T-helper 1 cell treated with Interleukin-12 subunit alpha and Interleukin-12 subunit beta and Interleukin-4 antibody, amounts not matched to agents 30 ng/mL and 1 ng/mL, for 36 hours (primary cell): ENCODE measurements around the gene SCAMP3. TPM values are rescaled to one million over a fixed set of nuclear protein-coding genes. Genes with fewer than 3 reads are reported as not detected.
"Not testable (repeated sequence)": the region's sequence is repeated elsewhere in the genome, so short reads cannot be mapped to it uniquely, and the experiment has no call there.

Source experiments
- intact Hi-C: fragments of 100-400 bp; cut with micrococcal nuclease; formaldehyde crosslinking; loops from one replicate; pipeline ENCODE4 v1.15.1; 2024
- total RNA-seq: library from RNA; stranded (reverse); gene quantifications from 2 replicates; pipeline ENCODE4 v1.2.3, GENCODE V29; 2022

Gene SCAMP3
- total RNA-seq, 1 donor from 2014 or later = 165 TPM

DNA sequence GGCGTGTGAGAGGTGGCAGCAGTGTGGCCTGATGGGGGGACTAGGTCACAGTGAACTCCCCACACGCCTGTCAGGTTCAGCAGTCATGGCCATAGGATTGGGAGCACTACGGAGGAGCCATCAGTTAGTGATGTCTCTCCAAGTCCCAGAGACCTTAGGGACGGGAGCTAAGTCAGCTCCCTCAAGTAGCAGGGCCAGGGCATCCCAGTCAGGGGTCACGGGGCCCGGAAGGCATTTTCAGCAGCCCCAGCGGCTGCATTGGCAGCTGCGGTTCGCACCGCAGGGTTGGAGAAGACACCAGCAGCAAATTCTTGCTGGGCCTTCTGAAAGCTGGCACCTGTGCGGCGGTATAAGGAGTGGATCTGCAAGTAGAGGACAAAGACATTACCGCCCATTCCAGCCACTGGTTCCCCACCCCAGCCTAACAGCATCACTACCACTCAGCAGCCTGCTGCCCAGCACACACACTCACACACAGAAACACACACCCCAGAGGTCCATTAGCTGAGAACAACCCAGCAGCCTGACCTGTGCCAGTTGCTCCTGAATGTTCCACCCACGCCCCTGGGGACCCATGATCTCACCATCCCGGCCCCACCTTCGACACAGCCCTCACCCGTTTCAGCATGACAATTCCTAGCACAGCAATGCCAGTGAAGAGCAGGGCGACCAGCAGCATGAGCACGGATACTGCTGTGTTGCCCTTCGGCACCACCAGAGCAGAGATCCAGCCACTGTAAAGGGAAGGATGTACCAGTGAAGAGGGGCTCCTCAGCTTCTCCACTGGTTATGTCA, 5.9 kb downstream of the SCAMP3 start:
- intact Hi-C loops = no loop called here

- intact Hi-C loops = loop anchor here (1.0 to 2.0 kb wide), 5 partner anchors 14 to 765 kb away; partner anchors contain the start of genes CLK2 and SSR2
These were observed 6.7 kb downstream of the SCAMP3 start, which contains the start of gene ENTREP3 for GRCh38 chr1:155255243-155256007. TSS of gene ENTREP3 (minus strand) at chr1:155255483. CDS start at chr1:155254877, 606 bp downstream.

DNA sequence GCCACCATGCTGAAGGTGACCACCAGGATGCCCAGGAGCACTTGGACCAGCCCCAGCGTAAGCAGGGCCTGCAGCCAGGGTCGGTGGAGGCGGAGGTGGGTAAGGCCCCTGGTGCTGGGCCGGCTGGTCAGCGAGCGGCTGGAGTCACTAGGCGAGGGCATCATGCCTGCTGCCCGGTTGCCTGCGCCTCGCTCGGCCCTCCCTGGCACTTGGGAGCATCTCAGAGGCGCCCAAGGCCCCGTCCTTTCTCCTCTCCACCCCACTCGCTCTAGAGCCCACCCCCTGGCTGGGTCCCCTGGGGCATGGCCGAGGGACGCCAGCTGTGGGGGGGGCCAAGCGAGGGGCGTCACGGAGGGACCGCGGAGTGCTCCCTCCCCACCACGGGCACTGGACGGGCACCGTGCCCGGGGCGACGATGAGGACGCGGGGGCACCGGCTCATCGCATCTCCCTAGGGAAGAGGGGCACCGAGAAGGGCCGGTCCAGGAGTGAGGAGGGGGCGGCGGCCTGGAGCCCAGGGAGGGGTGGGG, 7.4 kb downstream of the SCAMP3 start:
- intact Hi-C loops = loop anchor here (1.0 to 2.0 kb wide), 5 partner anchors 13 to 766 kb away; partner anchors contain the start of genes CLK2 and SSR2

- intact Hi-C loops = loop anchor here (2.0 kb wide), 1 partner anchor 767 kb away; the partner anchor contains the start of gene SSR2
These were observed 7.9 kb downstream of the SCAMP3 start for GRCh38 chr1:155254228-155254713.

DNA sequence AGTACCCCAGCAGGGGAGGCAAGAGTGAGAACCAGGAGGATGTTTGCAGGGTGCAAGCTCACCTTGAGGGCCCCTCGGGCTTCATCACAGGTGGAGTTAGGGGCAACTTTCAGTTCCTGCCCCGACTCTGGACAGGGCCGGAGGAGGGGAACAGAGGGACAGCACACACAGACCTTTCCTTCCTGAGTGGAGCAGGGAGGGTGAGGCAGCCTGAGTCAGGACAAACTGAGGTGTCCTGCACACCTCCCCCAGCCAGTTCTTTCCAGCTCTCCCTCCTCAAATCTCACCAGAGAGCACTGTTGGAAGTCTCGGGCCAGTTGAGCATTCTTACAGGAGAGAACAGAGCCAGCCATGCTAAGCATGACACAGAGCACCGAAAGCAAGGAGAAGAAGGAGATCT, 8.4 kb downstream of the SCAMP3 start:
- intact Hi-C loops = loop anchor here (2.0 kb wide), 1 partner anchor 767 kb away; the partner anchor contains the start of gene SSR2

- intact Hi-C loops = no loop called here
These were observed 9.0 kb downstream of the SCAMP3 start for GRCh38 chr1:155253208-155253607.

- intact Hi-C loops = no loop called here
These were observed 10.6 kb downstream of the SCAMP3 start for GRCh38 chr1:155251566-155251965.

GRCh38 chr1:155250633-155251449, 11.3 kb downstream of the SCAMP3 start:
- intact Hi-C loops = loop anchor here (1.0 kb wide), 5 partner anchors 57 to 494 kb away; partner anchors contain the start of gene FDPS

GRCh38 chr1:155250246-155250632, 11.9 kb downstream of the SCAMP3 start:
- intact Hi-C loops = loop anchor here (1.0 kb wide), 5 partner anchors 58 to 495 kb away; partner anchors contain the start of gene FDPS

GRCh38 chr1:155247667-155248553, 14.2 kb downstream of the SCAMP3 start:
- intact Hi-C loops = no loop called here

DNA sequence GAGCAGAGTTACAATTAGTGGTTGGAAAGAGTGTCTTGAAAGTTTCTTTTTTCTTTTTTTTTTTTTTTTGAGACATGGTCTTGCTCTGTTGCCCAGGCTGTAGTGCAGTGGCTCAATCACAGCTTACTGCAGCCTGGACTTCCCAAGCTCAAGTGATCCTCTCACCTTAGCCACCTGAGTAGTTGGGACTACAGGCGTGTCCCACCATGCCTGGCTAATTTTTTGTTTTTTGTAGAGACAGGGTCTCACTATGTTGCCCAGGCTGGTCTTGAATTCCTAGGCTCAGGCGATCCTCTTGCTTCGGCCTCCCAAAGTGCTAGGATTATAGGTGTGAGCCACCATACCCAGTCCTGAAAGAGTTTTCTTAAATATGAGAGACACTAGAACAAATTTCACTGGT, 15.4 kb downstream of the SCAMP3 start:
- intact Hi-C loops = not testable (repeated sequence)

GRCh38 chr1:155245163-155245524, 17.0 kb downstream of the SCAMP3 start:
- intact Hi-C loops = no loop called here

GRCh38 chr1:155244368-155245162, 17.6 kb downstream of the SCAMP3 start:
- intact Hi-C loops = loop anchor here (1.0 to 5.0 kb wide), 6 partner anchors 18 to 808 kb away; partner anchors contain the start of genes CLK2, LAMTOR2, SCAMP3 and UBQLN4

DNA sequence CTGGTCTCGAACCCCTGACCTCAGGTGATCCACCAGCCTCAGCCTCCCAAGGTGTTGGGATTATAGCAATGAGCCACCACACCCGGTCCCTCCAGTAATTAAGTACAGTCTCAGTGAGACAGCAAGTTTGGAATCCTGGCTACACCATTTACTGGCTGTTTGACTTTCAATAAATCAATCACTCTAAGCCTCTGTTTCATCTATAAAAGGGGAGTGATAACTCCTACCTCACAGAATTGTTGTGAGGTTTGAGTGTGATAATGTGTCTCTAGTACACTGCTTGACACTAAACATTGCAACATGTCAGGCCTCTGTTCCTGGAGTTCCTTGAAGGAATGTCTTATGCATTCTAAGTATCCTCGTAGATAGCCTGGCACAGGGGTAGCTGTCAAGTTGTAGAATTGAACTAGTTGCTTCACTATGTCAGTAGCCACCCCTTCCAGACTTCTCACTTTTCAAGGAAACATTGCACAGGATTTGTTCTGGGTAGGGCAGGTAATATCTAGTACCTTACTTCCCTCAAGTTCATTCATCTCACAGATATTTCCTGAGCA, 19.3 kb downstream of the SCAMP3 start:
- intact Hi-C loops = loop anchor here (5.0 kb wide), 1 partner anchor 809 kb away; the partner anchor contains the start of genes LAMTOR2 and UBQLN4

- intact Hi-C loops = loop anchor here (1.0 to 5.0 kb wide), 5 partner anchors 13 to 810 kb away; partner anchors contain the start of genes ENTREP3, LAMTOR2 and UBQLN4
These were observed 20.3 kb downstream of the SCAMP3 start for GRCh38 chr1:155241841-155242264.

GRCh38 chr1:155241069-155241679, 21.0 kb downstream of the SCAMP3 start:
- intact Hi-C loops = loop anchor here (1.0 to 5.0 kb wide), 5 partner anchors 14 to 811 kb away; partner anchors contain the start of genes ENTREP3, LAMTOR2 and UBQLN4

GRCh38 chr1:155236451-155236850, 25.7 kb downstream of the SCAMP3 start:
- intact Hi-C loops = no loop called here
